ENCODE results near the gene KIAA1614. TPM values are rescaled to one million over a fixed set of nuclear protein-coding genes. Genes with fewer than 3 reads are reported as not detected.

The KIAA1614 gene
- total RNA-seq, 1 donor from 2014 or later, result 6.6 TPM

DNA sequence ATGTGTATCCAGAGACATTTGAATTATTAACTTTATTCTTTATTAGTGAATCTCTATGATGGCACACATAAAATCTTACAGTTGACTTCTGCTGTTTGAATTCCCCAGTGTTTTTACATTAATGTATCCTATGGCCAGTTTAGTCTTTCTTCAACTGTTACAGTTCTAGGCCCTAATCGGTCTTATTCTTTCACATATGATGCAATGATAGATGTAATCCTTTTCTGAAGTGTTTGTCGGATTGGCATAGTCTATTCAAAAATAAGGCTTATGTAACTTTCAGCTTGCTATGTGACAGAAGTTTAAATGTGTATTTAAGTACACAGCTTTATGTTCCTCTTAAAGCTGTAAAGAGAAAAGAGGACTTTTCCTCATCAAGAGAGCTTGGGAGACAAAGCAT is 26.4 kb upstream of the KIAA1614 start:
- DNase-seq (ENCODE audit: extremely low spot score, unreplicated experiment), result no peak
- Mint-ChIP-seq H3K27me3 (ENCODE audit: unreplicated experiment) (no peaks in the 10 kb centered on the region), H3K27ac (ENCODE audit: unreplicated experiment) (no peak overlapping the region), H3K9me3 (ENCODE audit: unreplicated experiment) (no peaks in the 10 kb centered on the region), H3K36me3 (ENCODE audit: unreplicated experiment) (no peaks in the 10 kb centered on the region), H3K4me3 (ENCODE audit: unreplicated experiment) (no peak overlapping the region), H3K4me1 (ENCODE audit: unreplicated experiment) (peaks cover 5% of the 10 kb centered on the region)
- TF ChIP-seq, protein P1, sequence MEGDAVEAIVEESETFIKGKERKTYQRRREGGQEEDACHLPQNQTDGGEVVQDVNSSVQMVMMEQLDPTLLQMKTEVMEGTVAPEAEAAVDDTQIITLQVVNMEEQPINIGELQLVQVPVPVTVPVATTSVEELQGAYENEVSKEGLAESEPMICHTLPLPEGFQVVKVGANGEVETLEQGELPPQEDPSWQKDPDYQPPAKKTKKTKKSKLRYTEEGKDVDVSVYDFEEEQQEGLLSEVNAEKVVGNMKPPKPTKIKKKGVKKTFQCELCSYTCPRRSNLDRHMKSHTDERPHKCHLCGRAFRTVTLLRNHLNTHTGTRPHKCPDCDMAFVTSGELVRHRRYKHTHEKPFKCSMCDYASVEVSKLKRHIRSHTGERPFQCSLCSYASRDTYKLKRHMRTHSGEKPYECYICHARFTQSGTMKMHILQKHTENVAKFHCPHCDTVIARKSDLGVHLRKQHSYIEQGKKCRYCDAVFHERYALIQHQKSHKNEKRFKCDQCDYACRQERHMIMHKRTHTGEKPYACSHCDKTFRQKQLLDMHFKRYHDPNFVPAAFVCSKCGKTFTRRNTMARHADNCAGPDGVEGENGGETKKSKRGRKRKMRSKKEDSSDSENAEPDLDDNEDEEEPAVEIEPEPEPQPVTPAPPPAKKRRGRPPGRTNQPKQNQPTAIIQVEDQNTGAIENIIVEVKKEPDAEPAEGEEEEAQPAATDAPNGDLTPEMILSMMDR (IDR thresholded peaks at IDR 0.05), result no peak

DNA sequence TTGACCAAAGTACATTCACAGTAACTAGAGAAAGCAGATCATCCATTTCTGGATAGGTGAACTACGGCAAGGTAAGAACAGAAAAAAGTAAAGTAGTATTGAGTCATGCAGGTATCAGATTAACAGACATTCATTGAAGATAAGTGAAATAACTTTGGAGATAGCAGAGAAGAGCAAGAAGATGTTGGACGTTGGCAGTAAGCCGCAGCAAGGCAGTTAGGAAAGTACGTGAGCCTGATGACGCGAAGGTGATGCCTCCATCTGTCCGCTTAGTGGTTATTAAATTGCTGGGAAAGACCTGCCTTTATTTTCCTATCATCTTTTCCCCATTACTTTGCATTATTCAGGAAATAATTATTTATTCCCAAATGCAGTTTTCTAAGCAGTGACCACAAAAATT is 24.9 kb upstream of the KIAA1614 start:
- H3K4me3 Mint-ChIP-seq (ENCODE audit: unreplicated experiment), result no peak overlapping the region
- H3K27ac Mint-ChIP-seq (ENCODE audit: unreplicated experiment), result no peak overlapping the region
- TF ChIP-seq, protein P1 (IDR thresholded peaks at IDR 0.05), result no peak
- no peaks in the 10 kb centered on the region for H3K9me3 Mint-ChIP-seq (ENCODE audit: unreplicated experiment)
- no peaks in the 10 kb centered on the region for H3K4me1 Mint-ChIP-seq (ENCODE audit: unreplicated experiment)
- no peaks in the 10 kb centered on the region for H3K36me3 Mint-ChIP-seq (ENCODE audit: unreplicated experiment)
- no peaks in the 10 kb centered on the region for H3K27me3 Mint-ChIP-seq (ENCODE audit: unreplicated experiment)
- DNase-seq (ENCODE audit: extremely low spot score, unreplicated experiment), result no peak

DNA sequence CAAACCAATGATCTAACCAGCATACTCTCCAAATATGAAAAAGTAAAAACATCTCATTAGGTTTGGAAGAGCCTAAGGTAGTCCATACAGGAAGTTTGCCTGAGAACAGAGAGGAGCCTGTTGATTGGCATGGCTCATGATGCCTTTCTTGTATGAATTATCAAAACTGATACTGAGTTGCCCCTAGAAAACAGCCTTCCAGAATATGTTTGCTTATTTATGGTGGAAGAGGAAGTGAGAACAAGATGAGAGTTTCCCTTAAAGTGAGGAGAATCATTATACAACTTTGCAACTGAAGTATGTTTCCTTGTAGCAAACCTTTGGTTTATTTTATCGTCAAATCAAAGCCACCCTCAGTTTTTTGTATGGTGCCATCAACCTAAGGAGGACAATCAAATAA is 23.8 kb upstream of the KIAA1614 start:
- Mint-ChIP-seq H3K9me3 (ENCODE audit: unreplicated experiment) (no peaks in the 10 kb centered on the region), H3K27ac (ENCODE audit: unreplicated experiment) (no peak overlapping the region), H3K4me3 (ENCODE audit: unreplicated experiment) (no peak overlapping the region), H3K27me3 (ENCODE audit: unreplicated experiment) (no peaks in the 10 kb centered on the region), H3K4me1 (ENCODE audit: unreplicated experiment) (no peaks in the 10 kb centered on the region), H3K36me3 (ENCODE audit: unreplicated experiment) (no peaks in the 10 kb centered on the region)
- DNase-seq (ENCODE audit: extremely low spot score, unreplicated experiment), result no peak
- TF ChIP-seq, protein P1 (IDR thresholded peaks at IDR 0.05), result no peak

DNA sequence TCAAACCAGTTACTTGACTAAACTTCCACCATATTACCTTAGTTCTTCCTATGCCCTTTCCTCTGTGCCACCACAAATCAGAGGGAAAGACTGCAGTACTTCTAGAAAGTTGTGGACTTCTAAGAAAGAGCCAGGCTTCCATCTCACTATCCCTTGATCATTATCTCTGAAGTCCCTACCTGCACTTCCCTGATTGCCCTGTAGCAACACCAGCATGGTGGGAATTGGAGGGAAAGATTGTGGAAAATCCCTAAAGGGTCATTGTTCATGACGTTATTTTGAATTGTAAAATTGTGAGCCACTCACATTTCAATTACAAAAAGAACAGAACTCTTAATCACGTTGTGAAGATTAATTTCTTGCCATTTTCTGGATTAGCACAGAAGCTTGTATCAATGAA is 23.4 kb upstream of the KIAA1614 start:
- H3K27me3 Mint-ChIP-seq (ENCODE audit: unreplicated experiment), result no peaks in the 10 kb centered on the region
- no peaks in the 10 kb centered on the region for H3K36me3 Mint-ChIP-seq (ENCODE audit: unreplicated experiment)
- H3K4me1 Mint-ChIP-seq (ENCODE audit: unreplicated experiment), result no peaks in the 10 kb centered on the region
- no peak for DNase-seq (ENCODE audit: extremely low spot score, unreplicated experiment)
- TF ChIP-seq, protein P1 (IDR thresholded peaks at IDR 0.05), result no peak
- no peak overlapping the region for H3K4me3 Mint-ChIP-seq (ENCODE audit: unreplicated experiment)
- no peak overlapping the region for H3K27ac Mint-ChIP-seq (ENCODE audit: unreplicated experiment)
- no peaks in the 10 kb centered on the region for H3K9me3 Mint-ChIP-seq (ENCODE audit: unreplicated experiment)

DNA sequence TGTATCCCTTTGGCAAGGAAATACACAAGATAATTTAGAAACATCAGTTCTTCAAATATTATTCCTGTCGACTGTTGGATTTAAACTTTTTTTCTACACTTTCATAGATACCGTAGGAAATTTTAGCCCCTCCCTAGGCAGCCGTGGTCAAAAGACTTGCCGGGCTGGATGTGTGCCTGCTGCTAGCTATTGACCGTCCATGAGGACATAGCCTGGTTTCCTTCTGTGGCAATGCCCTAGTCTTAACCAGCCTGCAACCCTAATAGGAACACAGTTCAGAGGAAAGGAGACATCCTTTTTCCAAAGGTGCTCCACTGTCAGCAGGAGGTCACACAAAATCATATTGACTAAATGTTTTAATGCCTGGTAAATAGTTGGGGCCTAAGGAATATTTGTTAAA is 20.4 kb upstream of the KIAA1614 start:
- no peaks in the 10 kb centered on the region for H3K27me3 Mint-ChIP-seq (ENCODE audit: unreplicated experiment)
- H3K4me1 Mint-ChIP-seq (ENCODE audit: unreplicated experiment), result no peaks in the 10 kb centered on the region
- H3K36me3 Mint-ChIP-seq (ENCODE audit: unreplicated experiment), result peaks cover 3% of the 10 kb centered on the region
- no peak overlapping the region for H3K27ac Mint-ChIP-seq (ENCODE audit: unreplicated experiment)
- no peak overlapping the region for H3K4me3 Mint-ChIP-seq (ENCODE audit: unreplicated experiment)
- DNase-seq (ENCODE audit: extremely low spot score, unreplicated experiment), result peak; percentile 19
- TF ChIP-seq, protein P1 (IDR thresholded peaks at IDR 0.05), result no peak
- H3K9me3 Mint-ChIP-seq (ENCODE audit: unreplicated experiment), result no peaks in the 10 kb centered on the region
